Testis (tissue), 2 donors: ENCODE results near the gene TTC28.

ENCODE experiments used
- POLR2A ChIP-seq: fragments of 450-650 bp; IDR thresholded peaks from one replicate; pipeline ENCODE4 v1.6.1; 2017; ENCODE audit warnings: antibody characterized with exemption, mild to moderate bottlenecking, moderate library complexity
- TF ChIP-seq, protein P1 (sequence below), 3 experiments: fragments of 450-650 bp in 2 of 3; fragments of 200-600 bp in 1 of 3; sonication (generic) in 1 of 3; IDR thresholded peaks; one replicate each; pipeline ENCODE4 v1.5.1; 2016 to 2019; ENCODE audit warnings: antibody characterized with exemption in 3 of 3, mild to moderate bottlenecking in 2 of 3, moderate library complexity in 1 of 3

DNA sequence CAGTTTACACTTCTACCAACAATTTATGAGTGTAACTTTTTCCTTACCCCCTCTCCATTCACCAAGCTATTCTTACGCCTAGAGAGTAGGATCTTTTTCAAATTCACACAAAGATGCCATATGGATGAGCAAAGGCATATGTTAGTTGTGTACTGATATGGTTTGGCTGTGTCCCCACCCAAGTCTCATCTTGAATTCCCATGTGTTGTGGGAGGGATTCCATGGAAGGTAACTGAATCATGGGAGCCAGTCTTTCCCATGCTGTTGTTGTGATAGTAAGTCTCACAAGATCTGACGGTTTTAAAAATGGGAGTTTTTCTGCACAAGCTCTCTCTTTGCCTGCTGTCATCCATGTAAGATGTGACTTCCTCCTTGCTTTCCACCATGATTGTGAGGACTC, 40.3 kb downstream of the TTC28 start:
- no peak for TF ChIP-seq POLR2A
- TF ChIP-seq, protein P1, sequence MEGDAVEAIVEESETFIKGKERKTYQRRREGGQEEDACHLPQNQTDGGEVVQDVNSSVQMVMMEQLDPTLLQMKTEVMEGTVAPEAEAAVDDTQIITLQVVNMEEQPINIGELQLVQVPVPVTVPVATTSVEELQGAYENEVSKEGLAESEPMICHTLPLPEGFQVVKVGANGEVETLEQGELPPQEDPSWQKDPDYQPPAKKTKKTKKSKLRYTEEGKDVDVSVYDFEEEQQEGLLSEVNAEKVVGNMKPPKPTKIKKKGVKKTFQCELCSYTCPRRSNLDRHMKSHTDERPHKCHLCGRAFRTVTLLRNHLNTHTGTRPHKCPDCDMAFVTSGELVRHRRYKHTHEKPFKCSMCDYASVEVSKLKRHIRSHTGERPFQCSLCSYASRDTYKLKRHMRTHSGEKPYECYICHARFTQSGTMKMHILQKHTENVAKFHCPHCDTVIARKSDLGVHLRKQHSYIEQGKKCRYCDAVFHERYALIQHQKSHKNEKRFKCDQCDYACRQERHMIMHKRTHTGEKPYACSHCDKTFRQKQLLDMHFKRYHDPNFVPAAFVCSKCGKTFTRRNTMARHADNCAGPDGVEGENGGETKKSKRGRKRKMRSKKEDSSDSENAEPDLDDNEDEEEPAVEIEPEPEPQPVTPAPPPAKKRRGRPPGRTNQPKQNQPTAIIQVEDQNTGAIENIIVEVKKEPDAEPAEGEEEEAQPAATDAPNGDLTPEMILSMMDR (IDR thresholded peaks at IDR 0.05) = no peak
